C4-2B (cell line): ENCODE results near the gene TFB1M.
"Not testable (repeated sequence)": the region's sequence is repeated elsewhere in the genome, so short reads cannot be mapped to it uniquely, and the experiment has no call there.

ENCODE experiments used
- ZFX ChIP-seq: fragments of 450-650 bp; IDR thresholded peaks from 2 replicates; pipeline ENCODE4 v1.6.1; 2017
- TF ChIP-seq, protein P1 (sequence below): fragments of 450-650 bp; conservative IDR thresholded peaks from 2 replicates; pipeline ENCODE4 v1.5.1; 2017; ENCODE audit warnings: mild to moderate bottlenecking

- TF ChIP-seq, protein P1, sequence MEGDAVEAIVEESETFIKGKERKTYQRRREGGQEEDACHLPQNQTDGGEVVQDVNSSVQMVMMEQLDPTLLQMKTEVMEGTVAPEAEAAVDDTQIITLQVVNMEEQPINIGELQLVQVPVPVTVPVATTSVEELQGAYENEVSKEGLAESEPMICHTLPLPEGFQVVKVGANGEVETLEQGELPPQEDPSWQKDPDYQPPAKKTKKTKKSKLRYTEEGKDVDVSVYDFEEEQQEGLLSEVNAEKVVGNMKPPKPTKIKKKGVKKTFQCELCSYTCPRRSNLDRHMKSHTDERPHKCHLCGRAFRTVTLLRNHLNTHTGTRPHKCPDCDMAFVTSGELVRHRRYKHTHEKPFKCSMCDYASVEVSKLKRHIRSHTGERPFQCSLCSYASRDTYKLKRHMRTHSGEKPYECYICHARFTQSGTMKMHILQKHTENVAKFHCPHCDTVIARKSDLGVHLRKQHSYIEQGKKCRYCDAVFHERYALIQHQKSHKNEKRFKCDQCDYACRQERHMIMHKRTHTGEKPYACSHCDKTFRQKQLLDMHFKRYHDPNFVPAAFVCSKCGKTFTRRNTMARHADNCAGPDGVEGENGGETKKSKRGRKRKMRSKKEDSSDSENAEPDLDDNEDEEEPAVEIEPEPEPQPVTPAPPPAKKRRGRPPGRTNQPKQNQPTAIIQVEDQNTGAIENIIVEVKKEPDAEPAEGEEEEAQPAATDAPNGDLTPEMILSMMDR, result not testable (repeated sequence)
- TF ChIP-seq ZFX, result not testable (repeated sequence)
These were observed 83.3 kb downstream of the TFB1M start for GRCh38 chr6:155230975-155231374.
